AG04450 (cell line): ENCODE measurements around the gene EDRF1. TPM values are rescaled to one million over a fixed set of nuclear protein-coding genes. Genes with fewer than 3 reads are reported as not detected.

Source experiments
- CTCF ChIA-PET: fragments of 300-600, 350-600 bp; formaldehyde crosslinking; extraction: SDS; loops from one replicate; lab custom pipeline; 2022; ENCODE audit warnings: antibody characterized with exemption, inconsistent platforms; lab: Charles Lee
- POLR2A ChIA-PET: fragments of 350-600 bp; formaldehyde crosslinking; extraction: SDS; loops from one replicate; lab custom pipeline; 2021; ENCODE audit warnings: antibody characterized with exemption, inconsistent platforms; lab: Yijun Ruan, JAX
- DNase-seq: peaks from one replicate; pipeline ENCODE4 v3.0.0-alpha.2; 2011; ENCODE audit warnings: low read depth, low spot score
- H3K27ac ChIP-seq: one replicate; pipeline ENCODE4 v1.5.1; 2012; ENCODE audit warnings: low read depth, low read length, control low read depth
- H3K27me3 ChIP-seq: one replicate; pipeline ENCODE4 v1.6.0; 2012; ENCODE audit warnings: low read length; ENCODE audit not compliant: control insufficient read depth, insufficient read depth
- H3K4me3 ChIP-seq: 2 replicates; pipeline ENCODE4 v1.5.1; 2011; ENCODE audit warnings: mild to moderate bottlenecking, low read depth, low read length, control low read depth
- H3K9me3 ChIP-seq: 2 replicates; pipeline ENCODE4 v1.5.1; 2012; ENCODE audit warnings: low read length; ENCODE audit not compliant: control insufficient read depth, insufficient read depth
- polyA plus RNA-seq: library from polyadenylated mRNA; depleted of rRNA; stranded (reverse); fragments of >200 nt; gene quantifications from 2 replicates; pipeline ENCODE4 v1.2.3, GENCODE V29; 2011
- TF ChIP-seq, protein P1 (sequence below): IDR thresholded peaks from 2 replicates; pipeline ENCODE4 v1.5.1; 2011; ENCODE audit warnings: low read depth, low read length, control low read depth, inconsistent platforms

Gene EDRF1
- polyA plus RNA-seq, 1 experiment: 27.4 TPM

DNA sequence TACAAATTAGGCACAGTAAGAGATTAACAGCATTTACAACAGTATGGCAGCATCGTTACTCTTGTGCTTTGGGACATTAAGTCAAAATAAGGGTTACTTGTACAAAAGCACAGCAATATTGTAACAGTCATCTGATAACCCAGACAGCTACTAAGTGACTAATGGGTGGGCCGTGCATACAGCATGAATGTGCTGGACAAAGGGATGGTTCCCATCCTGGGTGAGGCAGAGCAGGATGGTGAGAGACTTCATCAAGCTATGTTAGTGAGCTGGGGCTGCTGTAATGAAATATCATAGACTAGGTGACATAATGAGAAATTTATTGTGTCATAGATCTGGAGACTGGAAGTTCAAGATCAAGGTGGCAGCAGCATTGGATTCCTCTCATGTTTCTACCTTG is 25.4 kb downstream of the EDRF1 start:
- no peaks in the 10 kb centered on the region for H3K9me3 ChIP-seq
- no peak for DNase-seq
- ChIA-PET CTCF (no interaction called here), POLR2A (no interaction called here)
- no peaks in the 10 kb centered on the region for H3K27me3 ChIP-seq
- no peak overlapping the region for H3K4me3 ChIP-seq
- TF ChIP-seq, protein P1, sequence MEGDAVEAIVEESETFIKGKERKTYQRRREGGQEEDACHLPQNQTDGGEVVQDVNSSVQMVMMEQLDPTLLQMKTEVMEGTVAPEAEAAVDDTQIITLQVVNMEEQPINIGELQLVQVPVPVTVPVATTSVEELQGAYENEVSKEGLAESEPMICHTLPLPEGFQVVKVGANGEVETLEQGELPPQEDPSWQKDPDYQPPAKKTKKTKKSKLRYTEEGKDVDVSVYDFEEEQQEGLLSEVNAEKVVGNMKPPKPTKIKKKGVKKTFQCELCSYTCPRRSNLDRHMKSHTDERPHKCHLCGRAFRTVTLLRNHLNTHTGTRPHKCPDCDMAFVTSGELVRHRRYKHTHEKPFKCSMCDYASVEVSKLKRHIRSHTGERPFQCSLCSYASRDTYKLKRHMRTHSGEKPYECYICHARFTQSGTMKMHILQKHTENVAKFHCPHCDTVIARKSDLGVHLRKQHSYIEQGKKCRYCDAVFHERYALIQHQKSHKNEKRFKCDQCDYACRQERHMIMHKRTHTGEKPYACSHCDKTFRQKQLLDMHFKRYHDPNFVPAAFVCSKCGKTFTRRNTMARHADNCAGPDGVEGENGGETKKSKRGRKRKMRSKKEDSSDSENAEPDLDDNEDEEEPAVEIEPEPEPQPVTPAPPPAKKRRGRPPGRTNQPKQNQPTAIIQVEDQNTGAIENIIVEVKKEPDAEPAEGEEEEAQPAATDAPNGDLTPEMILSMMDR: no peak
- no peak overlapping the region for H3K27ac ChIP-seq

DNA sequence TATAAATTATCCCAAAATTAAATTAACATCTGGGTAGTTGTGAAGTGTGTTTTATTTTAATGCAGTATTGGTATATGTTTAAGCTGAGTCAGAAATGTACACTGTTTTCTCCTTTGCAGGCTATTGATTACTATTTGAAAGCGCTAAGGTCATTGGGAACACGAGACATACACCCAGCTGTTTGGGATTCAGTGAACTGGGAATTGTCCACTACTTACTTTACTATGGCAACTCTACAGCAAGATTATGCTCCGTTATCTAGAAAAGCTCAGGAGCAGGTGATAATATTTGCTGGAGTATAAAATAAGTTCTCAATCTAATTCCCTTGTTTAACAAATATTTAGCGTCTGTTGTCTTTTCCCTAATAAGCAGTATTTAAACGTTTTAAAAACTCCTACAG is 27.9 kb downstream of the EDRF1 start:
- ChIA-PET CTCF (interaction anchor here (0.8 kb wide), 1 partner anchor 13 kb away, joined by 3 read pairs; no protein-coding TSS in a partner anchor), POLR2A (no interaction called here)

DNA sequence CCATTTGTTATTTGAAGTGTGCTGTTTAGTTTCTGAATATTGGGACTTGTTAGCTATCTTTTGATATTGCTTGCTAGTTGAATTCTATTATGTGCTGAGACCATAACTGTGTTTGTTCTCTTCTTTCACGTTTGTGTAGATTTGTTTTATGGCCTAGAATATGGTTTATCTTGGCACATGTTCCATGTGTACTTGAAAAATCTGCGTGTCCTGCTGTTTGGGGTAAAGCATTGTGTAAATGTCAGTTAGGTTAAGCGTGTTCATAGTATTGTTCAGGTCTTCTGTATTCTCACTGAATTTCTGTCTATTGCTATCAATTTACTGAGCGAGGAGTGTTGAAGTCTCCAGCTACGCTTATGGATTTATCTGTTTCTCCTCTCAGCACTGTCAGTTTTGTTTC is 36.7 kb downstream of the EDRF1 start:
- no peak for DNase-seq
- no peak overlapping the region for H3K27ac ChIP-seq
- TF ChIP-seq, protein P1: no peak
- no peaks in the 10 kb centered on the region for H3K27me3 ChIP-seq
- no peaks in the 10 kb centered on the region for H3K9me3 ChIP-seq
- no peak overlapping the region for H3K4me3 ChIP-seq
- ChIA-PET CTCF (no interaction called here), POLR2A (no interaction called here)

More for the DNA sequence above, 27.9 kb downstream of the EDRF1 start:
- no peaks in the 10 kb centered on the region for H3K27me3 ChIP-seq
- H3K4me3 ChIP-seq: no peak overlapping the region
- TF ChIP-seq, protein P1: no peak
- H3K9me3 ChIP-seq: no peaks in the 10 kb centered on the region
- no peak for DNase-seq
- H3K27ac ChIP-seq: no peak overlapping the region

- Histone ChIP-seq H3K27ac (no peak overlapping the region), H3K27me3 (no peaks in the 10 kb centered on the region), H3K4me3 (no peak overlapping the region), H3K9me3 (no peaks in the 10 kb centered on the region)
- no peak for DNase-seq
- ChIA-PET CTCF (no interaction called here), POLR2A (no interaction called here)
- TF ChIP-seq, protein P1: no peak
Observed at GRCh38 chr10:125756853-125757487, 37.5 kb downstream of the EDRF1 start.

DNA sequence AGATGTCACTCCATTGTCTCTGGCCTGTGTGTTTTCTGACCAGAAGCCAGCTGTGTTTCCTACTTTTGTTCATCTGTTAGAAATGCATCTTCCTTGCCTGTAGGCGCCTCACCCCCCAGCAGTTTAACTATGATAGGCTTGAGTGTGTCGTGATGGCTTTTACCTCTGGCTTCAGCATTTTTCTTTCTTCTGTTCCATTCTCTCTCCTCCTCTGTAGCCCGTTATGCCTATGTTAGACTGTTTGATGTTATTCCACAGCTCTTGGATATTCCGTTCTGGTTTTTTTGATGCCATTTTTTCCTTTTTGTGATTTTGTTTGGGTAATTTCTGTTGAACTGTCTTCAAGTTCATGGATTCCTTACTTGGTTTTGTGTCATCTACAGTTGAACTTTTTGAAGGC is 38.2 kb downstream of the EDRF1 start:
- Histone ChIP-seq H3K27me3 (no peaks in the 10 kb centered on the region), H3K27ac (no peak overlapping the region), H3K4me3 (no peak overlapping the region), H3K9me3 (no peaks in the 10 kb centered on the region)
- TF ChIP-seq, protein P1: no peak
- POLR2A ChIA-PET: no interaction called here
- CTCF ChIA-PET: no interaction called here
- DNase-seq: no peak
